HG03354 (cell line): ENCODE data around the gene CAV2.
A peak's percentile ranks its signal among the peaks of the same experiment; 100 is the strongest.

Experiments
- ATAC-seq: cut with Tn5 transposase; IDR thresholded peaks from one replicate; pipeline ENCODE4 v1.9.1; 2021; ENCODE audit warnings: mild to moderate bottlenecking; ENCODE audit not compliant: unreplicated experiment, poor library complexity, severe bottlenecking

CAV2 gene

GRCh38 chr7:116521046-116521664 lies 21.6 kb downstream of the CAV2 start:
- ATAC-seq = no peak

- no peak for ATAC-seq
Observed at GRCh38 chr7:116522247-116522646, 22.7 kb downstream of the CAV2 start.

GRCh38 chr7:116524221-116524608 lies 24.7 kb downstream of the CAV2 start:
- no peak for ATAC-seq

- ATAC-seq = no peak
Observed at GRCh38 chr7:116524609-116525297, 25.2 kb downstream of the CAV2 start, which contains the start of gene CAV1. Gene CAV1 (plus strand): TSS chr7:116525036. CDS start chr7:116525063, 27 bp downstream.

- peak; percentile 34 for ATAC-seq
Observed at GRCh38 chr7:116525298-116525912, 25.9 kb downstream of the CAV2 start.

- ATAC-seq = peak; percentile 93
Observed at GRCh38 chr7:116525913-116526861, 26.6 kb downstream of the CAV2 start.

GRCh38 chr7:116526897-116527296 lies 27.4 kb downstream of the CAV2 start:
- no peak for ATAC-seq

- ATAC-seq = no peak
Observed at GRCh38 chr7:116527521-116527920, 28.0 kb downstream of the CAV2 start.

GRCh38 chr7:116528008-116528789 lies 28.7 kb downstream of the CAV2 start:
- ATAC-seq = no peak

- ATAC-seq = no peak
Observed at GRCh38 chr7:116529250-116529649, 29.7 kb downstream of the CAV2 start.

GRCh38 chr7:116530107-116530820 lies 30.7 kb downstream of the CAV2 start:
- ATAC-seq = no peak

GRCh38 chr7:116532102-116532688 lies 32.7 kb downstream of the CAV2 start:
- ATAC-seq = no peak

GRCh38 chr7:116534790-116535189 lies 35.3 kb downstream of the CAV2 start:
- ATAC-seq = no peak

GRCh38 chr7:116535416-116535815 lies 35.9 kb downstream of the CAV2 start:
- ATAC-seq = no peak

- no peak for ATAC-seq
Observed at GRCh38 chr7:116538138-116538537, 38.6 kb downstream of the CAV2 start.

- ATAC-seq = no peak
Observed at GRCh38 chr7:116539879-116540278, 40.3 kb downstream of the CAV2 start.

- ATAC-seq = no peak
Observed at GRCh38 chr7:116540743-116541142, 41.2 kb downstream of the CAV2 start.

GRCh38 chr7:116541951-116542350 lies 42.4 kb downstream of the CAV2 start:
- ATAC-seq = no peak
